NCI-H2107 treated with DMSO at 0.1 percent for 48 hours (cell line): ENCODE results near the gene ST6GALNAC3.
A peak's percentile ranks its signal among the peaks of the same experiment; 100 is the strongest.
"Not testable (repeated sequence)": the region's sequence is repeated elsewhere in the genome, so short reads cannot be mapped to it uniquely, and the experiment has no call there.

ENCODE experiments used
- DNase-seq: peaks from one replicate; lab custom pipeline; 2025; ENCODE audit not compliant: unreplicated experiment; lab: John Stamatoyannopoulos, UW

Gene ST6GALNAC3

GRCh38 chr1:76317299-76317900, 242.9 kb downstream of the ST6GALNAC3 start:
- DNase-seq = no peak

DNA sequence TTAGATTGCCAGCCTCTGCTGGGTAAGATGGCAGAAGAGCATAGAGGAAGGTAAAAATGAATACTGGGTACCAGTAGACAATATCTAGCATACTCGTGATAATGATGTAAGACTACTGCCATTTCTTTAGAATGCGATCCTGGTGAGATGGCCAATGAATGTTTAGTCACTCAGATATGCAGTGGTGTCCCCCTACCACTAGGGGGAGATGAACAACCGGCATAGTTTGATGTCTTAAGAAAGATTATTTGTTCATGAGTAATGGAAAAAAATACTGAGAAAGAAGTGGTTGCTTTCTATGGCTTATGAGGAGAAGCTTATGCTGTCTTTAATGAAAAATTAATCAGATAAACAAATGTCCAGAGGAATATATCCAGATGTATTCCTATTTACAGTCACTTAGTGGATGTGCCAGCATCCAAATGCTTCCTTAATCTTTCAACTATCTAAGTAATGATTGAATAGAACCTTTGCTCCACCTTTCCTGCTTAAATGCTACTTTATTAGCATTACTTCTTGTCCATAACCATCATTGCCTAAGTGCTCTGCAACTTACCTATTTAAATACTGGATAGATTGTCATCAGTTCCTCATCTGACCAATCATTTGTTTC, 256.6 kb downstream of the ST6GALNAC3 start:
- DNase-seq = peak; percentile 81

- DNase-seq = no peak
Observed at GRCh38 chr1:76335882-76336281, 261.3 kb downstream of the ST6GALNAC3 start.

DNA sequence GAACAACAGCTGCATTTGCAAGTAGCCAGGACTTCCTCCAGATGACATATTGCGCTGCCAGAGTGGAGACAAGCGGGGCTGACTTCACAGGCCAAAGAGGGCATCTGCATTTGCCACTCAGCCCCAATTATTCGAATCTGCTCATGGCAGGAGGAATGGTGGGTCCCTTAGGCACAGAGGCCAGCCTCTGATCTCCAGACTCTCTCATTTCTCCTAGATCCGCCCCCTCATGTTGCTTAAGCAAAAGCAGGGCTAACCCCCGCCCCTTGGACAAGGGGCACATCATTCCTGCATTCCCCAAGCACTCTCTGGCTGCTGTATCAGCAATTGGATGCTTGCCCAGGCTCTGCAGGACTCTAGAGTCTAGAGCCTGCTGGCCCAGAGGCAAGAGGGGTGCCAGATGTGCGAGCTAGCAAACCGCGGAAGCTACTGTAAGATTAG, 262.4 kb downstream of the ST6GALNAC3 start:
- DNase-seq = peak; percentile 80

DNA sequence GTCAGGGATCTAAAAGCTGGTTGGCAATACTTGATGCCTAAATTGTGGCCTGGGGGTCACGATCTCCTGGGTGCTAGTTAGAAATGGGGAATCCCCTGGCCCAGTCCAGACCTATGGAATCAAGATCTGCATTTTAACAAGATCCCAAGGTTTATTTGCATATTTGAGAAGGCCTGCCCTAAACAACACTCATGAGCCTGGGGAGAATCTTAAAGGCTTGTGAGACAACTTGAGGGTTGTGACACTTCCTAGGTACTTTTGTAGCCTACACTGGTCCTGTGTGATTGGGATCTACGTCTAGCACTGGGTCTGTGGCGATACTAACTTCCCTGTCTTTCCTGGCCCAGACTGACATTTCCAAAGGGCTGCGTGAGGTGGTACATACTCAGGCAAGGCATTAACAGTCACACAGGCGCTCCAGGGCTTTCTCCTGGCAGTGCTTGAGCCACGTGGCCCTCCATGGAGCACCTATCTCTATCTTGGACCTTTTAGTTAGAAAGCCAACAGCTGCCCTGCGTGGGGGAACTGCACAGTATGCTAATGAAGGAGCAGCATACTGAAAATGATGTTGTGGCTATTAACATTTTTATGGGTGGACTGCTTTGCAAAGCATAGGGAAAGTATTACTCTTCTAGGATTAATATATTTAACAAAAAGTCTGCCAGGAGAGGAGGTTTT, 263.1 kb downstream of the ST6GALNAC3 start:
- DNase-seq = no peak

DNA sequence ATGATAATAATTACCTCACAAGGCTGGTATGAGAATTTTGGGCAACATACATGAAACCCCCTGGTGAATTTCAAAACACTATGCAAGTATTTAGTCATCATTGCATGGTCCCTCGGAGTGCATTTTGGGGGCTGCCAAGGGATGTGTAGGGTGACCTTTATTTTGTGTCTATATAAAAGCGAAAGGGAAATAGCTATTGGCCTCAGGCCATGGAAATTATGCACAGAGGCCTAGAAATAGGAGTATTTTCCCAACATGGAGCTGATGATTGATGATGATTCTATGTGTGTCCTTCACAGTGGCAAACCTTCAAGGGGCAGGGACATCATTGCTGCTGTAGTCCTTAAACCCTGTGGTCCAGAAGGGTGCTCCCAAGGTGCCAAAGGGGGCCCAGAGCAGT, 265.5 kb downstream of the ST6GALNAC3 start:
- DNase-seq = no peak

DNA sequence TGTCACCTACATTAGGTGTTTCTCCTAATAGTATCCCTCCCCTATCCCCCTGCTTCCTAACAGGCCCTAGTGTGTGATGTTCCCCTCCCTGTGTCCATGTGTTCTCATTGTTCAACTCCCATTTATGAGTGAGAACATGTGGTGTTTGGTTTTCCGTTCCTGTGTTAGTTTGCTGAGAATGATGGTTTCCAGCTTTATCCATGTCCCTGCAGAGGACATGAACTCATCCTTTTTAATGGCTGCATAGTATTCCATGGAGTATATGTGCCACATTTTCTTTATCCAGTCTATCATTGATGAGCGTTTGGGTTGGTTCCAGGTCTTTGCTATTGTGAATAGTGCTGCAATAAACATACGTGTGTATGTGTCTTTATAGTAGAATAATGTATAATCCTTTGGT, 267.3 kb downstream of the ST6GALNAC3 start:
- not testable (repeated sequence) for DNase-seq

- no peak for DNase-seq
Observed at GRCh38 chr1:76343356-76343755, 268.8 kb downstream of the ST6GALNAC3 start.

GRCh38 chr1:76351655-76352054, 277.1 kb downstream of the ST6GALNAC3 start:
- DNase-seq = no peak

DNA sequence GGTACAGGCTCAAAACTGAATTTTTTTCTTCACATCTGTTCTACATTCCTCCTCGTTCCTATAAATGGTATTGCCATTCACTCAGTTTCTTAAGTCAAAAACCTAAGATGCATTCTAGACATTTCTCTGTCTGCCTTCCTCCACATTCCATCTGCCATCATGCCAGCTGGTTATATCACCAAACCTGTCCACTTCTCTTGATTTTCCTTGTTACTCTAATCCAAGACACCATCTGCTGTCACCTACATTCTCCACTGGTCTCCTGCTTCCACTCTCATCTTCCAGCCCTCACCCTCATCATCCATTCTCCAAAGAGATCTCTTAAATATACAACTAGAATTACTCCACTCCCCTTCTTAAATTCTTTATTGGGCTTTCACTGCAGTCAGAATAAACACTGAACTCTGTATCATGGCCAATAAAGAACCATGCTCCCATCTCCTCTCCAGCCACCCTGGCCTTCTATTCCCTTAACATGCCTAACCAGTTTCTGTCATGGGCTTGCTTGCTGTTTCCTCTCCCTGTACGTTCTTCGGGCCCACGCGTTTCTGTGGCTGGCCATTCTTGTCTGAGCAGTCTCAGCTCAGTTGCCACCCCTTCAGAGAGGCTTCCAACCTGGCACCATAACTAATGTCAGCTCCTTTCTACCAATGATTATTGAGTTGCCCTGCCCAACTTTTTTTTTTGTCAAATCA, 278.3 kb downstream of the ST6GALNAC3 start:
- DNase-seq = no peak

- DNase-seq = no peak
Observed at GRCh38 chr1:76354236-76354635, 279.7 kb downstream of the ST6GALNAC3 start.

- DNase-seq = no peak
Observed at GRCh38 chr1:76366726-76367125, 292.2 kb downstream of the ST6GALNAC3 start.

DNA sequence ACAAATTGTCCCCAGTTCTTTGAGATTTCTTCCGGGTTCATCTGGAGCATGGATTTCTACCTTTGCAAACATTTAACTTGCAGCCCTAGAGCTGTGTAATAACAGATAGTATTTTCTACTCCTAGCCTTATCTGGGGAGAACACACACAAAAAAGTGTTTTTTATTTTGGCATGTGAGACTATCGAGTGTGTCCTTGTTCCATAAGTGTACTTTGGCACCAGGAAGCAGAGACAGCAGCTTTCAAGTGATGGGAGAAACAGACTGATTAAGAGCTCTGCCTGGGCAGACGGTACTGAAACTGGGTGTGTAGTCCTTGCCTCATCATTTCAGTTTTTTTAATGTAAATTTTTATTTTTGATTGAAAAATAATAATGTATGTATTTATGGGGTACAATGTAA, 297.4 kb downstream of the ST6GALNAC3 start:
- DNase-seq = no peak

DNA sequence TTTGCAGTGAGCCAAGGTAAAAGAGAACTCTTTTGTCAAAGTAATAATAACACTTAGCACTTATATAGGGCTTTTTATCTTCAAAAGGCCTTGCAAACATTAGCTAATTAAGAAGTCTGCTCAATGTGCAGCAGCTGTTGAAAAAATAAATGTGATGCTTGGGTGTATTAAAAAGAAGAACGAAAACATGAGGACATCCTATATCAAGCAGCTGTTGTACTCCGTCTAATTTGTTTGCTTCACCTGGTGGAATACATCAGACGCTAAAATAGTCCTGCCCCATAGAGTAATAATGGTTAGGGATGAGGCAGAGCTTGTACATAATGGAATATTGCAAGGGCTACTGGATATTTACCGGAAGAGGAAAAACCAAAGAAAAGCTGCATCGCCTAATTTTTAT, 299.5 kb downstream of the ST6GALNAC3 start:
- peak; percentile 94 for DNase-seq

DNA sequence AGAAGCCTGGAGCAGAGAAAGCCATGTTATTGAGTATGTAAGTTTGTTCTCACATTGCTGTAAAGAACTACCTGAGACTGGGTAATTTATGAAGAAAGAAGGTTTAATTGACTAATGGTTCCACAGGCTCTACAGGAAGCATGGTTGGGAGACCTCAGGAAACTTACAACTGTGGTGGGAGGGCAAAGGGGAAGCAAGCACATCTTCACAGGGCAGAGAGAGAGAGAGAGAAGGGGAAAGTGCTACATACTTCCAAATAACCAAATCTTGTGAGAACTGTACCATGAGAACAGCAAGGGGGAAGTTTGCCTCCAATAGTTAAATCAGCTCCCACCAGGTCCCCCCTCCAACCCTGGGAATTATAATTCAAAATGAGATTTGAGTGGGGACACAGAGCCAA, 302.7 kb downstream of the ST6GALNAC3 start:
- no peak for DNase-seq

- peak; percentile 58 for DNase-seq
Observed at GRCh38 chr1:76379506-76379905, 305.0 kb downstream of the ST6GALNAC3 start.

DNA sequence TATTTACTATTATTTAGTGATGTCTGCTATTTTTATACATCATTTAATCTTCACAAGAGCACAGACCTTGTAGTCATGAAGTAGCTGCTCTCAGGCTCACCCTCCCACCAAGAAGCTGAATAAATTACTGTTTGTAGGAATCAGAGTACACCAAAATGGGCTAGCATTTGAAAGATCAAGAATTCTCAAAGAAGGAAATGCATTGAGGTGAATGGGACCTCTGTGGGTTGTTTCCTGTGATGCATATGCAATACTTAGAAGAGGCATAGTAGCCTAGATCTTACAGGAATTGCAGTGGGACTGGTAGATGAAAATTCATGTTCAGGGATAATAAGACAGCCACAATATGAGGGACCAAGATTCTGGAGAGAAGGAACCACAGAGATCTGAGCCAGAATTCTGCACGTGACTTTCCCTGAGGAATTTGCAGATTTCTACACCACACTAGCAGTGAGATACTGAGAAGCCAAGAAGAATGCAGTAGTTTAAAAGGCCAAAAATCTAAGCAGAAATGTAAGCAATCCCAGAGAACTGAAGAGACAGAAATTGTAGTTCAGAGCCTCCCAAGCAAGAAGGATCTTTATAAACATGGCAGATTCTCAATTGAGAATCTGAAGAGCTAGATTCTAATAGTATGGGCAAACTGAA, 307.0 kb downstream of the ST6GALNAC3 start:
- no peak for DNase-seq

DNA sequence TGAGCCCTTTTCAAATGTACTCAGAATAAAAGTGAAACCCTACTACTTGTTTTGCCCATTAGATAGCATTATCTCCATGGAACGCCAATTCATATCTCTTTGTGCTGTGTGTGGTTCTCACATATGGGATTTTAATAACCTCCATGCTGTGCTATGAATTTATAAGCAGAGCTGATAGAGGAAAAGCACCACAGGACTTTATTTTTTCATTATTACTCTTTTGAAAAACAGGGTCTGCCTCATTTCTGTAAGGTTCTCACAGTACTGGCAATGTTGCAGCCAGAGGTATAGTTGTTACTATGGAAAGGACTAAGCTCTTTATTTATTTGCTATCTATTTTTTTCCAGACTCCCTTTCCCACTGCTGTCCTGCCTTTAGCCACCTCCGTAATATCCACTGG, 313.7 kb downstream of the ST6GALNAC3 start:
- no peak for DNase-seq

DNA sequence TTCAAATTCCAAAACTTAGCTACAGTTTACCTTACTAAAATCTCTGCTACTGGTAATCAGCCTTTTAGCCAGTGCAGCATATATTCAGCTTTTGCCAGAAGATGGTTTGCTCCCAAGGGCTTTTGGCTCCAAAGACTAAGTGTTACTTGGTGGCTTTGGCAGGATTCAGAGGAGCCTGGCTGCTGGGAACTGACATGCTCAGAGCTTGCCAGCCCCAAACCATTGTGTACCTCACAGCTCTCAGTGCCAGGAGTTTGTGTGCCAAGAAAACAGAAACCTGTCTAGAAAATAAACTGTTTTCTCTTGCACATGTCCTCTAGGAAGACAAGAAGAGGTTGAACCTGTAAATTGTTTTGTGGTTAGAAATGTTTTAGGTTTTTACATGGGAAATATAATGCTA, 315.9 kb downstream of the ST6GALNAC3 start:
- no peak for DNase-seq

DNA sequence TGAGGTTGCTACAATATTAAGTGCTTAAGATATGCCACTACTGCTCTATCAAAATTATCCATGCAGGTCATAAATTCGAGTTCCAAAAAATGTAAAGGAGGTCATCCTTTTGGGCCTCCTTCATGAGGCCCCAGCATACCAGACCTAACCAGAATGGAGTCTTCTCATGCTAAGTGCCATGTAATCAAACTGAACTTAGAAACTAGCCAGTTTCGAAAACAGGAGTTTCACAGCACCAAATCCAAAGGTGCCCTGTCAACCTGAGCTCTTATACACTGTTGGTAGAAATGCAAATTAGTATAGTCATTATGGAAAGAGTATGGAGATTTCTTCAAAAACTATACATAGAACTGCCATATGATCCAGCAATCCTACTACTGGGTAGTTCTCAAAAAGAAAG, 320.5 kb downstream of the ST6GALNAC3 start:
- no peak for DNase-seq

GRCh38 chr1:76402128-76402527, 327.6 kb downstream of the ST6GALNAC3 start:
- no peak for DNase-seq
